ENCODE measurements around the gene TRIM44. TPM values are rescaled to one million over a fixed set of nuclear protein-coding genes. Genes with fewer than 3 reads are reported as not detected.

Gene TRIM44
- total RNA-seq, 4 donors from 2014 or later: 24.6 to 54.2 (median 35.8) TPM

- no peaks in the 10 kb centered on the region for H3K9me3 ChIP-seq
- peaks cover 0 to 9% of the 10 kb centered on the region in 2 donors for H3K4me1 ChIP-seq
- intact Hi-C loops (cut with DNase I): no loop called here
- no peaks in the 10 kb centered on the region for H3K27me3 ChIP-seq
- TF ChIP-seq CTCF (IDR thresholded peaks at IDR 0.05) (no peak), POLR2A (IDR thresholded peaks at IDR 0.05) (no peak)
- peaks cover 11 to 16% of the 10 kb centered on the region in 2 donors for H3K36me3 ChIP-seq
- H3K27ac ChIP-seq: no peak overlapping the region
- H3K4me3 ChIP-seq (replicated peaks in 1 of 3): no peak overlapping the region
- WGBS, 2 donors: 85 to 91% methylated on average over 1 of the region's 1 CpG
- DNase-seq: no peak
These were observed 21.3 kb downstream of the TRIM44 start for GRCh38 chr11:35683728-35684339.

DNA sequence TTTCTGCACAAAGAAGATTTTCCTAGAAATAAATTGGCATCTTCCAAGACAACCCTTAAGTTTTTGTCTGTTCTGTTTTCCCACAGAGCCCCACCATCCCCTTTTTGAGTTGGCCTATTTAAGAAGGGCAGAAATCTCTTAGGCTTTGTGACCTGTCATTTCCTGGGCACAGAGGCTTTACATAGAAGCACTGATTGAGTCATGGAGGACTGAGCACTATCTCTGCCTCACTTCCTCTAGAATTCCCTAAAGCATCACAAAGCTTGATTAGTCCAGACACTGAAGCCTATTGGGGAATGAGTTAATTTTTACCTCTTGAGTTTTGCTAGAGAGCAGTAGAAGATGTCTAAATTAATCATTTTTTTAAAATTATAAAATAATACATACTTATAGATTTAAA lies 25.4 kb downstream of the TRIM44 start:
- TF ChIP-seq POLR2A (IDR thresholded peaks at IDR 0.05): no peak
- no peak for TF ChIP-seq CTCF (IDR thresholded peaks at IDR 0.05)
- Histone ChIP-seq H3K9me3 (no peaks in the 10 kb centered on the region), H3K4me1 (peaks cover 5 to 7% of the 10 kb centered on the region in 2 donors), H3K27ac (no peak overlapping the region), H3K4me3 (replicated peaks in 1 of 3) (no peak overlapping the region), H3K36me3 (peaks cover 11 to 16% of the 10 kb centered on the region in 2 donors), H3K27me3 (no peaks in the 10 kb centered on the region)
- no peak for DNase-seq
- intact Hi-C loops (cut with DNase I): no loop called here

- no peak overlapping the region for H3K4me3 ChIP-seq (replicated peaks in 1 of 3)
- H3K9me3 ChIP-seq: no peaks in the 10 kb centered on the region
- H3K36me3 ChIP-seq: peaks cover 11 to 16% of the 10 kb centered on the region in 2 donors
- no peak overlapping the region for H3K27ac ChIP-seq
- intact Hi-C loops (cut with DNase I): no loop called here
- no peaks in the 10 kb centered on the region for H3K27me3 ChIP-seq
- TF ChIP-seq POLR2A (IDR thresholded peaks at IDR 0.05) (no peak), CTCF (IDR thresholded peaks at IDR 0.05) (no peak)
- H3K4me1 ChIP-seq: peaks cover 5 to 7% of the 10 kb centered on the region in 2 donors
- 79 to 81% methylated on average over 7 of the region's 7 CpGs for WGBS, 2 donors
- no peak for DNase-seq
These were observed 26.8 kb downstream of the TRIM44 start for GRCh38 chr11:35689081-35689996.

DNA sequence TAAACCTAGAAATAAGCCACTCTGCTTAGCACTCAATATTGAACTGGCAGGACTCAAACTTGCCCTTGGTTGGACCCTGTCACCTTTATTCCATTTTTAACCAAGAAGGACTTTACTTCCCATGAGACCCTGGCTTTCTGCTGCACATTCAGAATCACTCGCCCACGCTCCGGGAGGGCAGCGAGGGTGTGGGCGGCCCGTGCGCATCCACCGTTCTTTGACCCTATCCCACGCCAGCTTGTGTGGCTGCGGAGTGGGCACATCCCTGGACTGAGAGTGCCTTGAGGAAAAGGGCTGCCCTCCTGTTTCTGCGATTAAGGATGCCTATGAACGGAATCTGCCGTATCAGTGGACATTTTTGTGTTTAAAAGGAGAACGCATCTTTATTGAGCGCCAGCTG lies 39.6 kb downstream of the TRIM44 start:
- no peaks in the 10 kb centered on the region for H3K4me1 ChIP-seq
- TF ChIP-seq CTCF (IDR thresholded peaks at IDR 0.05) (no peak), POLR2A (IDR thresholded peaks at IDR 0.05) (no peak)
- H3K27me3 ChIP-seq: no peaks in the 10 kb centered on the region
- intact Hi-C loops (cut with DNase I): no loop called here
- no peak overlapping the region for H3K4me3 ChIP-seq (replicated peaks in 1 of 3)
- no peaks in the 10 kb centered on the region for H3K36me3 ChIP-seq
- 97 to 98% methylated on average over 15 of the region's 15 CpGs for WGBS, 2 donors
- no peaks in the 10 kb centered on the region for H3K9me3 ChIP-seq
- no peak overlapping the region for H3K27ac ChIP-seq
- no peak for DNase-seq

- Histone ChIP-seq H3K4me1 (peaks cover 0 to 6% of the 10 kb centered on the region in 2 donors), H3K27me3 (no peaks in the 10 kb centered on the region), H3K27ac (no peak overlapping the region), H3K4me3 (replicated peaks in 1 of 3) (no peak overlapping the region), H3K36me3 (no peaks in the 10 kb centered on the region), H3K9me3 (no peaks in the 10 kb centered on the region)
- intact Hi-C loops (cut with DNase I): no loop called here
- TF ChIP-seq CTCF (IDR thresholded peaks at IDR 0.05) (no peak), POLR2A (IDR thresholded peaks at IDR 0.05) (no peak)
- DNase-seq: peak; percentile 65 to 75
- 22 to 37% methylated on average over 3 of the region's 3 CpGs for WGBS, 2 donors
These were observed 46.8 kb downstream of the TRIM44 start for GRCh38 chr11:35709376-35709775.

Data from thyroid gland (tissue), 4 donors.